HG03442 (cell line): Measurements from ENCODE around the gene ATP5MC3.
"Not testable (repeated sequence)": the region's sequence is repeated elsewhere in the genome, so short reads cannot be mapped to it uniquely, and the experiment has no call there.

Source experiments
- ATAC-seq: cut with Tn5 transposase; IDR thresholded peaks from one replicate; pipeline ENCODE4 v1.9.1; 2021; ENCODE audit warnings: mild to moderate bottlenecking, moderate library complexity; ENCODE audit not compliant: unreplicated experiment

ATP5MC3 gene

DNA sequence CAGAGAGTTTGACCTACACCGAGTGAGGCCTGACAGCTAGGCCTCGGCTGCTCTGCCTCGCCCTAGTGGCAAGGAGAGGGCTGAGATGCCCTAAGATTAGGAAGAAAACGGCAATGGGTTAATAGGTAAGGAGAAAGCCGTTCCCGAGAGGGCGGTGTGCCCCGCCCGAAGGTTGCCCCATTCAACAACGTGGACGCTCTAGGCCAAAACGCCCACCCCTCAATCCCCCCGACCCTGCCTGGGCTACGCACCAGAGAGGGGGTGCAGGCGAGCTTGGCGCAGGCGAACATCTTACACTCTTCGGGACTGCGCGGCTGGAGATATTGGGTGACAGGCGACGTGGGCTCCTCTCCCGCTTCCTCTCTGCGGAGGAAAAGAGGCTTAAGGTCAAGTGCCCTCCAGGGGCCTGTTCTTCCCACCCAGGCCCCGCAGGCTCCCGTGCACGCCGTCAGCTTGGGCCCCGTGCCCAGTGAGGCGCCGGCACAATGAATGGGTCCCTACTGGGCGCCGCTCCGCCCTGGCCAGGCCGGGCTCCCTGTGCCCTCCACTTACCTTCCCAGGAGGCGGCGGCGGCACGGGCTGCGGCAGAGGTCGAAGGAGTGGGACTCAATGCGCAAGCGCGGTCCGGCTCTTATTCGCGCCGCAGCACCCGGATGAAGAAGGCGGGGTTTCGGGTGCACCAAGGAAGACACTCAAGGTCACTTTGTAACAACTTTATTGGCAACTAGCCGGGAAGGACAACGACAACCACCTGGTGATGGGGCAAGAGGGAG is at the start of gene ATP5MC3:
ATP5MC3 (minus strand) TSS at position 607 of the 773 bp plus-strand sequence; CDS start at position 290, 317 bp downstream.
- peak; percentile 88 for ATAC-seq

DNA sequence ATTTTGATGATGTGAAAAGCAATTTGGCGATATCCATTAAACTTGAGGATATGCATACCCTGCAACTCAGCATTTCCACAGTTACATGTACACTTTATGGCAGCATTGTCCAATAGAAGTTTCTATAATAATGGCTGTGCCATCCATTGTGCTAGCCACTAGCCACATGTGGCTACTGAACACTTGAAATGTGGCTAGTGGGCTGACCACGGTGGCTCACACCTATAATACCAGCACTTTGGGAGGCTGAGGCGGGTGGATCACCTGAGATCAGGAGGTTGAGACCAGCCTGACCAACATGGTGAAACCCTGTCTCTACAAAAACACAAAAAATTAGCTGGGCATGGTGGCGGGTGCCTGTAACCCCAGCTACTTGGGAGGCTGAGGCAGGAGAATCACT is 47.1 kb upstream of the ATP5MC3 start:
- ATAC-seq: not testable (repeated sequence)

DNA sequence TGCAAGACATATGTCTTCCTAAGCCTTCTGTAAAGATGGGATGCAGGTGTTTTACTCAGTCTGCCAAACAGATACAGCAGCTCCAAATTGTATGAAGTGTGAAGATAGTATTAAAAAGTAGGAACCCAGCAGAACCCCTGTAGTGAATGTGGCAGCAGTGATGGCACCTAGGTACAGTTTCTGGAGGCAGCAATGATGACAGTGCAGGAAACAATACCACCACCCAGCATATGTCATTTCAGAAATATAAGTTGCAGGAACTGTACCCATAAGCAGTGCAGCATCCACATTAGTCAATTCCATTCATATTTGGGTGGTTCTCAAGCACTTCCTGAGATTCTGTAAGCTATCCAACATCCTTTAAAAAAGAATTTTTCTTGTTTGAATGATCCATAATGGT is 46.7 kb upstream of the ATP5MC3 start:
- no peak for ATAC-seq

DNA sequence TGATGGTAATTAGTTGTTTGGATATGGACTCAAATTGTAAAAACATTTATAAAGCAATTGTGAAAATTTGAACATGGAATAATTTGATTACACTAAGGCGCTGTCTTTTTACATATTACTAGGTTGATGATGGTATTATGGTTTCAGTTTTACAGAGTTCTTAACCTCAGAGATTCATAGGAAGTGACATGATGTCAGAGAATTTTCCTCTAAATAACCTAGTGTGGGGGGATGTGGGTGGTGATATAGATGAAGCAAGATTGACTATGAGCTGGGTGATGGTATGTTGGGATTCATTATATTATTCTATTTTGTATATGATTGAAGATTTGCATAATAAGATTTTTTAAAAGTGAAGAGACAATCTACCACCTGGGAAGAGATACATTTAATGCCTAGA is 45.9 kb upstream of the ATP5MC3 start:
- ATAC-seq: no peak

DNA sequence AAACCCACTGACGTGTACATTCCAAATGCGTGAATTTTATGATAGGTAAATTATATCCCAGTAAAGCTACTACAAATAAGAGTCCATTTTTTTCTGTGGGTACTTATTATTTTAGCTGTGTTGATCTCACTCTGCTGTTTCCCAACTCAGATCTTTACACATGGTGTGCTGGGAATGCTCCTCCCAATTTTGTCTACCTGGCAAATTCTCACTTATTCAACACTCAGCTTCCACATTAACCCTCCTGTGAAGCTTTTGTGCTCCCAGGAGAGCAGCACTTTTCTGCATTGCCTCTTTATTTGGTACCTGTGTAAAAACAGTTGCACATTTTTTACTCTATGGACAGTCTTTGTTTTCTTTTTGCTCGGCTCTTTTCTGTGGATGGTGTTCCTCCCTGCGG is 38.6 kb upstream of the ATP5MC3 start:
- ATAC-seq: no peak

DNA sequence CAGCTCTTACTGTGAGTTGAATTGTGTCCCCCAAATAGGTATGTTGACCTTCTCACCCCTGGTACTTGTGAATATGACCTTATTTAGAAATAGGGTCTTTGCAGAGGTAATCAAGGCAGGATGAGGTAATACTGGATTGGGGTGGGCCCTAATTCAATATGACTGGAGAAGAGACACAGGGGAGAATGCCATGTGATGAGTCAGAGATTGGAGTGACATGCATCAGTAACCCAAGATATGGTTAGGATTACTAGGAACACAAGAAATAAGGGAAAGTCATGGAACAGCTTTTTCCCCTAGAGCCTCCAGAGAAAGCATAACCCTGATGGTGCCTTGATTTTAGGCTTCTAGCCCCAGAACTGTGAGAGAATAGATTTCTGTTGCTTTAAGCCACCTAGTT is 37.0 kb upstream of the ATP5MC3 start:
- ATAC-seq: no peak

DNA sequence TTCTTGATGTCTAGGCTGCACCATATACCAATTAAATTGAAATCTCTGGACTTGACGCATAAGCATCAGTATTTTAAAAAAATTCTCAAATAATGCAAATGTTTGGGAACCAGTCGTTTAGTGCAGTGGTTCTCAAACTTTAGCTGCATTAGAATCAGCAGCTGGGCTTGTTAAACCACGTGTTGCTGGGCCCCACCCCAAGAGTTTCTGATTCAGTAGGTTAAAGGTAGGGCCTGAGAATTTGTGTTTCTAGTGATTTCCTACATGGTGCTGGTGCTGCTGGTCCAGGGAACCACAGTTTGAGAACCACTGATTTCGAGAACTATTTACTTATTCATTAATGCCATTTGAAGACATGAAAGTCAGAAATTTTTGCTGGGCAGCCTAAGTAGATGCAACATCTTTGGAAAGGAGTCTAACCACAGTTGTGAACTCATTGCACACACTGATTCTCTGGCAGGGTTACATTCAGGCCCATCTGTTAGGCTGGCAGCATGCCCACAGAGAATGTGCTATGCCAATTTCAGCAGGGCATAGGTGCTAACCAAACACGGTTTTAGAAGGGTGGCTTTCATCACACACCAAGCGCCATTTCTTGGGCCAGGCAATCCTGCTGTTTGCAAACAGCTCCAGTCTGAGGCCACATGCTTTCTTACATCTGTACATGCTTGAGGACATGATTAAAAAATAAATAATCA is 26.4 kb upstream of the ATP5MC3 start:
- no peak for ATAC-seq

DNA sequence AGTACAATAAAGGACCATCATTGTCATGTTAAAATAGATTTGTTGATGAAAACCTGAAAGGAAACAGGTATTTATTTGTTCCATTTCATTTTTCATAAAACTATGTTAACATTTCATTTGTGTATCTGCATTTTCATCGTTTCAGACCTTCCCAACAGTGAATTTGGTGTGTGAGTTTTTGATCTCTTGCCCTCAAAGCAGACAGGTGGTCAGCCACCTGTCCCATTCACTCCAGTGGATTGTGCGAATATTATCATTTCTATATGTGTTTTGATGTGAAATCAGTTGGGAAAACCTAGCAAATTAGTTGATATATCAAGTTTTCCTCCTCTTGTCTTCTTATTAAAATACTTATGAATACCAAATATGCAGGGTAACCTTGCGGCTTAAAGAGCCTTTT is 25.4 kb upstream of the ATP5MC3 start:
- no peak for ATAC-seq

DNA sequence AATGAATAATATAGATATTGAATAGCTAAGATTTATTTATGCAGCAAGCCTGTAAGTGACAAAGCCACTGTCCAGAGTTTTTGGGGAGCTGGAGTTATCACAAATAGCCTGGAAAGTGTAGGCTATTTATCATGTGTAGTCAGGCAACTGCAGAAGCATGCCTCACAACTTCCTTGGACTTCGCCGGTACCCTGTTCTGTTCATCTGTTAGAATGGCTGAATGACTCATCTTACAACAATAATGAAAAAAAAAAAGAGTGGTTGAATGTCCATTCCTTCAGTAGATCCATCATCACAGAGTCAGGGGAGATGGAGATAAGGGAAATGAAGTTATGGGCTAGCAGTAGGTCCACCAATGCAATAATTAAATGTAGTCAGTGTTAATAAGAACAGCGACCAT is 24.0 kb upstream of the ATP5MC3 start:
- ATAC-seq: no peak

DNA sequence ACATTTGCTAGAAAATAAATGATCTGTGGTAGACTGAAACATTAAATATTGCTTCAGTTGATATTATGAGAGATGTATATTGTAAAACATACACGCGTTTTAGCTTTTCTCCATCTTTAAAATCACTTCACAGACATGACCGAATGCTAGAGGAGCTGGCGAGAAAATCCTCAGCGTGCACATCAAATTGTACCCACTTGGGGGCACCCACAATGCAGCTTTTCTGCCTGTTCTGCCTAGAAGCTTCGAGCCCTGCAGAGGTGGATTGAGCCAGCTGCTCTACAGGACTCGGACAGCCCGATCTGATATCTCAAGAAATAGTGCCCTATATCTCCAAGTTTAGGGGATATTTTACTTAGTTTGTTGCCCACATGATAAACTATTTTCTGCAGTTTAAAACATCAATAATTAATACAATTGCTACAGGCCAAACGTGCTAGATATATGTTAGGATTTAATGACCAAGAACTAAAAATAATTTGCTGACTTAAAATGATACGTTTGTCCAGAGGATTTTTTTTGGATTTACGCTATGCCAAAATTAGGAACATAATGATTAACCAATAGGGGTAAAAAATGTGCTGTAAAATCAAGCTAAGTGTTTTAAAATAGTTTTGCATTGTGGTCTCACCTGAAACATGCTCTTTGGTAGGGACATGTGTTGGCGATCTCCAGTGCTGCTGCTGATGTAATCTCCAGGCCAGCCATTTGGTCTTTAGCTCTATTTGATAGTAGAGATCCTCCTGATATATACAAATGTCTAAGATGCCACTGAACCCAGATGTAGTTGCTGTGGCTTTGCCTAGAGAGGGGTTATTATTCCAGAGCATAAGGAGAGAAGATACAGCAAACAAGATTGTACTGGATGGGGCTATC is 22.3 kb upstream of the ATP5MC3 start:
- ATAC-seq: peak; percentile 91

DNA sequence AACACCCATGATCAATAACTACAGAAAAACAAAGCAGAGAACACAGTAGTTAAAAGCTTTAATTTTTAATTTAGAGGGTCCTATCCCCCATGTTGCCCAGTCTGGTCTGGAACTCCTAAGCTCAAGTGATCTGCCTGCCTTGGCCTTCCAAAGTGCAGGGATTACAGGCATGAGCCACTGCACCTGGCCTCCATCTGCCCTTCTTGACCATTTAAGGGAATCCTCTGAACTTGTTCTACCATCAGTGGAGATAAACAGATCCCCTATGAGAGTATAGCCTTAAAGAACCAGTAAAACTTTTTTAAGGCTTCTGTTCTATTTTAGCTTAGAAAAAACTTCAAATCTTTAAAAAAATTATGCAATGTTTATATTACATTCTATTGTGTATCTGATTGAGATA is 13.5 kb upstream of the ATP5MC3 start:
- no peak for ATAC-seq

DNA sequence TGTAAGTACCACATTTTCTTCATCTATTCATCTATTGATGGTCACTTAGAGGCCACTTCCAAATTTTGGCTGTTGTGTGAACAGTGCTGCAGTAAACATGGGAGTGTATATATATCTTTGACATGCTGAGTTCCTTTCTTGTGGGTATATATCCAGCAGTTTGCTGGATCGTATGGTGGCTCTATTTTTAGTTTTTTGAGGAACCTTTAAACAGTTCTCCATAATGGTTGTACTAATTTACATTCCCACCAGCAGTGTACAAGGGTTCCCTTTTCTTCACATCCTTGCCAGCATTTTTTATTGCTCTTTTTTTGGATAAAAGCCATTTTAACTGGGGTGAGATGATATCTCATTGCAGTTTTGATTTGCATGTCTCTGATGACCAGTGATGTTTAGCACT is 7.3 kb upstream of the ATP5MC3 start:
- no peak for ATAC-seq

DNA sequence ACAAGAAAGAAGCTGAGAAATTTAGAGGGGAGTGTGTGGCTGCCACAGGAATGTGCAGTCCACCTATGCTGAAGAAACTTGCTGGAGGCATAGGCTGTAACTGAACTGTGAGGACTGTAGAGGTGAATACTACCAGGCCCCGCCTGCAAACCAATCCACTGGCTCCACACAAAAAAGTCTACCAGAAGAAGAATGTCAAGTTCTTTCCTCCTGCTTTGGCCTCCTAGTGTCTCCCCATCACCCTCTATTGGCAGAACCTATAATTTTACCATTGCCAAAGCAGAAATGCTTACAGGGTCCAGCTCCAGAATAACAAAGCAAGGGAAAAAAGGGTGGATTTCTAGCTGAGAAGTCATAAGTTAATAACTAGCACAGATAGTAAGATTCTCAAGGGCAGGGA is 5.9 kb upstream of the ATP5MC3 start:
- ATAC-seq: peak; percentile 73

DNA sequence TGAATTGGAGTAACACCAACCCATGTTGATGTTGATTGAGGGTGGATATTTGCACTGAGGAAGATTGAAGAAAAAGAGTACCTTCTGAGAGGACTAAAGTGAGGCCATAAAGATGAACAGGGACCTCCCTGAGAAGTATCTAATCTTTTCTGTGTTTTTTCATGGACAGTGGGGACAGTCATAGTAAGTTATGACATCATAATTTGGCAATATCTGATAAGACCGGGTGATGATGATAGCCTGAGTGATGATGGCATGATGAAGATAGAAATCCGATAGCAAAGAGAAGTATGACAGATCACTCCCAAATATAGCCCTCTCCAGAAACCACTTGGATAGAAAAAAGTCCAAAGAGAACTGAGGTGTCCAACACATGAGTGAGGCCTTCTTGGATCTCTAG is 2.2 kb upstream of the ATP5MC3 start:
- ATAC-seq: no peak

DNA sequence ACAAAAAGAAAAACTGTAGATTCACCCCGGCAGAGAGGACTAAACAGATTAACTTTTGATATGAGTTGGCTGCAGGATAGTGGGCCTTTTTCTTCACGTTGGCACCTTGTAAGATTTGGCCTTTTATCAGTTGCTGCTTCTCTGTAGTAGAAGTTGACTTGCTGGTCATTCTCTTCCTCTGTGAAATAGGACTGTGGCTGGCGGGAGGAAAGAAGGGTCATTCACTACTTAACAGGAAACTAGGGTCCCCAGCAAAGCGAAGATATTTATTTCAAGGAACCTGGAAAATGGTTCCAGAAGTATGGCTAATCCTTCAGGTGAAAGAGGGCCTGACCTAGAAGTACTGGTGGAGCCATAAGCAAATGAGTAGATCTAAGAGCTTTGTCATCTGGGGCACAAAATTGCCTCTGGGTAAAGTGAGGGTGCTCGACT is 383 bp upstream of the ATP5MC3 start:
- ATAC-seq: no peak

DNA sequence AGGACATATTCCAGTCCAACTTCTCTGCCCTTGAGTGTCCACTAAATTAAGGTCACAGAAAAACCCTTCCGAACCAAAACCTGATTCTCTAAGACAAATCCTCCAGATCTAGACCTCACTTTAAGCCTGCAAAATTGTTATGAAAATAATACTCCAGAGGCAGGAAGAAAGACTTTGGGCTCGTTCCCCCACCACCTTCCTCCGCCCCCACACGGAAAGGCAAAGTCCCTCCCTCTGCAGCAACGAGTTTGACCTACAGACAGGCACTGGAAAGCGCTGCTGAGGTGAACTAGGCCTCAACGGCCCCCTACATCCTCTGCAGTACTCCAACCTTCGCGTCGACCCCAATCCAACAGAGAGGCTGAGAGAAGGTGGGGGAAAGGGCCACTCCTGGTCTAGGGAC is 808 bp downstream of the ATP5MC3 start:
- peak; percentile 45 for ATAC-seq

DNA sequence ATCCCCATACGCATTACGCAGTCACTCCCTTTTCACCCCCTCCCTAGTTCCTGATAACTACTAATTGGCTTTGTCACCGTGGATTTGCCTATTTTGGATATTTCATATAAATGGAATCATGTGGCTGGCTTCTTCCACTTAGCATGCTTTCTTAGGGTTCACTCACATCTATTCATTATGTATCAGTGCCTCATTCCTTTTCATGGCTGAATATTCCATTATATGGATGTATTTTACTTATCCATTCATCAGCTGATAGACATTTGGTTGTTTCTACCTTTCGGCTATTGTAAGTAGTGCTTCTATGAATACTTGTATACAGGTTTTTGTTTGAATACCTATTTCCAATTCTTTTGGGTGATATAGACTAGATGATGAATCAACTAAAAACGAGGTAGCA is 4.9 kb downstream of the ATP5MC3 start:
- no peak for ATAC-seq

DNA sequence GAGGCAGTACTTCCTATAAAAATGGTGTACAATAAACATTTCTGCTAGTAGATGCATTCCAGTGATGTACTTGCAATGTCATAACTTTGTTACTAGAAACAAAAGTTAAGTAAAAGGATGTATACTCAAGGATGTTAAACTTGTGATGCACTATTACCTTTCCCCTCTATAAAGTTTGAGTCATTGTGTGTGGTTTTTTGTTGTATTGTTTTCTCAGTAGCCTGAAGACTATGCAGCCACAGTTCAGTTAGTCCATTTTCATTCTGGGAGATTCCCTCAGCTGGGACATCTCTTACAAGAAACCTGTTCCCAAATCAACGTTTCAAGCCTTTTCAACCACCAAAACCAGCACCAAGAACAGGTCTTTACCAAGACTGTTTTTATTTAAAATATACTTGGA is 5.6 kb downstream of the ATP5MC3 start:
- ATAC-seq: no peak

DNA sequence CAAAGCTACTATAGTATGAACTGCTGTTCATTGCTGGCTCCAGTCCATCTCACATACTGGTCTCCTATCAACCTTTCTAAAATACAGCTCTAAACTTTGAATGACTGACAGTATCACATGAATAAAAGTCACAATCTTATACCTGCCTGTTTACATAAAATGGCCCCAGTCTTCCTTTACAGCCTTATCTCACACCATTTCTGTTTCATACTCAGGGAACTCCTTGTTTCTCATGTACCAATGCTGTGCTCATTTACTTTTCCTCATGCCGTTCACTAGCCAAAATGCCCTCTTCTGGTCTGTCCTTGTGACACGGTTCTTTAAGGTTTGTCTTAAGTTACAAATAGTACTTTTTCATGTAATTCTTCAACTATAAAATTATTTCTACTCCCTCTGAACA is 6.2 kb downstream of the ATP5MC3 start:
- ATAC-seq: no peak

DNA sequence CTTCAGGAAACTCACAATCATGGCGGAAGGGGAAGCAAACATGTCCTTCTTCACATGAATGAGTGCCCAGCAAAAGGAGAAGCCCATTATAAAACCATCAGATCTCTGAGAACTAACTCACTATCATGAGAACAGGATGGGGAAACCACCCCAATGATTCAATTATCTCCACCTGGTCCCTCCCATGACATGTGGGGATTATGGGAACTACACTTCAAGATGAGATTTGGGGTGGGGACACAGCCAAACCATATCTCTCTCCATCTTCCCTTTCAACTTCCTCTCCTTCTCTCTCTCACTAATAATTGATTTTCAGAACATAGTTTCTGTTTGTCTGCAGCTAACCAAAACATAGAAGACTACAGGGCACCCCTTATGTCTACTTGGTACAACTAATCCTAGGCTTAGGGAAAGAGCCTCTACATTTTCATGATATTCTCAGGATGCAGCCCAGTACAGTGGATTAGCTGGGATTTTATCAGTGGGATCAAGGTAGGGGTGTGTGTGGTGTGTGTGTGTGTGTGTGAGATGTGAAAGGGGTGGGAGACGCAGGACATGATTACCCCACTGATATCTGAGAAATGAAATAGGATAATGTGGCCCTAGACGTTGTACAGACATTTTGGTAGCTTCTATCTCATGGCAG is 10.7 kb downstream of the ATP5MC3 start:
- no peak for ATAC-seq

DNA sequence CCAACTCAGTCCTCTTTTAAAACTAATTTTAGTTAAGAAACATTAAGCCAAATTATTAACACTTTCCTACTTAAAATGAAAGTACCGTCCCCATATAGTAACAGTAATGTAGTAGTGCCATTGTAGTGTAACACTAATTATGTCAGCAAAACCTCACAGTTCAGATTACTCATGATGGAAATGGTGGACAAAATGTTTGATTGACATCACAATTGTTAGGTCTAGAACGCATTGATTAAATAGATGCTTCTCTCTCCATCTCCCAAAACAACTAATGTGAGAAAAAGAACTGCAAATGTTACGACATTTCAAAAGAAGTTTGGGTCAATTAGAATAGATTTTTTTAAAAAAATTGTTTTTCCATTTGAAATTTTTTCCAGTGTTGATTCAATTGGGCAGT is 12.3 kb downstream of the ATP5MC3 start:
- ATAC-seq: no peak
